GM10248 (cell line): ENCODE data around the gene SLC45A1.

Experiments used
- CTCF ChIA-PET: fragments of 300-600 bp; sonication (Branson Sonifier 250); formaldehyde crosslinking; extraction: SDS; loops from one replicate; lab custom pipeline; 2021; ENCODE audit warnings: antibody characterized with exemption; lab: Yijun Ruan, JAX
- POLR2A ChIA-PET: fragments of 350-650 bp; sonication (Branson Sonifier 250); formaldehyde crosslinking; extraction: SDS; loops from one replicate; lab custom pipeline; 2020; ENCODE audit warnings: antibody characterized with exemption; lab: Yijun Ruan, JAX
- DNase-seq: peaks from one replicate; pipeline ENCODE4 v3.0.0; 2012; ENCODE audit errors: extremely low spot score
- TF ChIP-seq, protein P1 (sequence below): IDR thresholded peaks from 2 replicates; pipeline ENCODE4 v1.5.1; 2012; ENCODE audit warnings: mild to moderate bottlenecking, low read depth; ENCODE audit errors: extremely low read depth, missing control alignments, control extremely low read depth

Gene SLC45A1

DNA sequence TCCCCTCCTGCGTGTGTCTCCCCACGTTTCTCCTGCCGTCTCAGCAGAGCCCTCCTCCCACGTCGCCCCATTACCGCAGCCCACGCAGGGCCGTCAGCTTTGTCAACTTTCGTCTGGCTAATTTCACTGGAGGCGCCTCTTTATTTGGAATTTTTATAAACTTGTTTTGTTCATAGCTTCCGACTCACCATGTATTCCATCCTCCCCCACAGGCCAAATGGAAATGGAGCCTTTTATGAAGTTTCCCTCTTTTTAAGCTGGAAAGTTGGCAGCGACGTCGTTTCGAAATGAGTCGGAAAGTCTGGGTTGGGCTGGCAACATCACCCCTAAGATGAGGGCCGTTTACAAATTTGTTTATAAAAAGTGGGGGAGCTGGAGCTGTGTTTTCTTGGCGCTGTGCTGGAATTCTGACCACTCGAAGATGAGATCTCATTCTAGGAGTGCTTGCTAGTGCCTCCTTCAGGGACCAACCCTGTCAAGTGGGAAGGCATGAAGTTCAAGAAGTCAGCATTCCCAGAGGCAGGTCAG lies 23.7 kb upstream of the SLC45A1 start:
- DNase-seq: no peak
- TF ChIP-seq, protein P1, sequence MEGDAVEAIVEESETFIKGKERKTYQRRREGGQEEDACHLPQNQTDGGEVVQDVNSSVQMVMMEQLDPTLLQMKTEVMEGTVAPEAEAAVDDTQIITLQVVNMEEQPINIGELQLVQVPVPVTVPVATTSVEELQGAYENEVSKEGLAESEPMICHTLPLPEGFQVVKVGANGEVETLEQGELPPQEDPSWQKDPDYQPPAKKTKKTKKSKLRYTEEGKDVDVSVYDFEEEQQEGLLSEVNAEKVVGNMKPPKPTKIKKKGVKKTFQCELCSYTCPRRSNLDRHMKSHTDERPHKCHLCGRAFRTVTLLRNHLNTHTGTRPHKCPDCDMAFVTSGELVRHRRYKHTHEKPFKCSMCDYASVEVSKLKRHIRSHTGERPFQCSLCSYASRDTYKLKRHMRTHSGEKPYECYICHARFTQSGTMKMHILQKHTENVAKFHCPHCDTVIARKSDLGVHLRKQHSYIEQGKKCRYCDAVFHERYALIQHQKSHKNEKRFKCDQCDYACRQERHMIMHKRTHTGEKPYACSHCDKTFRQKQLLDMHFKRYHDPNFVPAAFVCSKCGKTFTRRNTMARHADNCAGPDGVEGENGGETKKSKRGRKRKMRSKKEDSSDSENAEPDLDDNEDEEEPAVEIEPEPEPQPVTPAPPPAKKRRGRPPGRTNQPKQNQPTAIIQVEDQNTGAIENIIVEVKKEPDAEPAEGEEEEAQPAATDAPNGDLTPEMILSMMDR: no peak
- POLR2A ChIA-PET: no interaction called here
- CTCF ChIA-PET: interaction anchor here (0.9 to 4.1 kb wide), 5 partner anchors 9 to 279 kb away, joined by 3 to 23 read pairs (median 3); no protein-coding TSS in a partner anchor

DNA sequence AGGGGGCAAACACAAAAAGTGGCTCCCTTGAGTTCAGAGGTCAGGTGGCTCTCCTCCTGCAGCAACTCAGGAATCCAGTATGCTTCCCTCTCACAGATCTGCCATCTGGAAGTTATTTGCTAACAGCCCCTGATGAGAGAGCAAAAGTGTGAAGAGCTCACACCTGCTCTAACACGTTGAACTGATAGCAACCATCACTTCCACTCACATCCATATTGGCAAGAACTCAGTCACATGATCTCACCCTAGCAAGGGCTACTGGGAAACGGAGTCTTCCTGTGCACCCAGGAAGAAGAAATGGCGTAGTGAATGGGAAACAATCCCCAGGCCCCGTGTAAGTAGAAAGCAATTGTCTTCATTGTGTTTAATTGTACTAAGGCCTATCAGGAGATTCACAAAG lies 20.7 kb upstream of the SLC45A1 start:
- no peak for DNase-seq
- ChIA-PET CTCF (interaction anchor here (0.6 to 4.1 kb wide), 6 partner anchors 10 to 322 kb away, joined by 3 to 23 read pairs (median 3); no protein-coding TSS in a partner anchor), POLR2A (no interaction called here)
- TF ChIP-seq, protein P1: no peak

DNA sequence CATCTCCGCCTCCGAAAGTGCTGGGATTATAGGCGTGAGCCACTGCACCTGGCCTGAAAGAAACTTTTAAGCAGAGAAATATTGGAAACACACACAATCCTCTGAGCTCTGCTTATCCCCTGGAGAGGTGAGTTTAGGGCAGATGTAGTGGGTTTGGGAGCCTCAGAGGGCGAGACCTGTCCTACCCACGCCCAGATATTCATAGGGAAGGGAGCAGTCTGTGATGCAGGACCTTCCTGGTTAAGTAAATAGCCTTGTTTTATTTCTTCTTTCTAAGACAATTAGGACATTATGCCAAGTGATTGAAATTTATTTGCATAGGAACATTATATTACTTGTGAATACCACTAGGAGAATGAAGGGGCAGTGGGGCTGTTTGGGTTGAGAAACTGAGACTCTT lies 18.0 kb upstream of the SLC45A1 start:
- POLR2A ChIA-PET: no interaction called here

DNA sequence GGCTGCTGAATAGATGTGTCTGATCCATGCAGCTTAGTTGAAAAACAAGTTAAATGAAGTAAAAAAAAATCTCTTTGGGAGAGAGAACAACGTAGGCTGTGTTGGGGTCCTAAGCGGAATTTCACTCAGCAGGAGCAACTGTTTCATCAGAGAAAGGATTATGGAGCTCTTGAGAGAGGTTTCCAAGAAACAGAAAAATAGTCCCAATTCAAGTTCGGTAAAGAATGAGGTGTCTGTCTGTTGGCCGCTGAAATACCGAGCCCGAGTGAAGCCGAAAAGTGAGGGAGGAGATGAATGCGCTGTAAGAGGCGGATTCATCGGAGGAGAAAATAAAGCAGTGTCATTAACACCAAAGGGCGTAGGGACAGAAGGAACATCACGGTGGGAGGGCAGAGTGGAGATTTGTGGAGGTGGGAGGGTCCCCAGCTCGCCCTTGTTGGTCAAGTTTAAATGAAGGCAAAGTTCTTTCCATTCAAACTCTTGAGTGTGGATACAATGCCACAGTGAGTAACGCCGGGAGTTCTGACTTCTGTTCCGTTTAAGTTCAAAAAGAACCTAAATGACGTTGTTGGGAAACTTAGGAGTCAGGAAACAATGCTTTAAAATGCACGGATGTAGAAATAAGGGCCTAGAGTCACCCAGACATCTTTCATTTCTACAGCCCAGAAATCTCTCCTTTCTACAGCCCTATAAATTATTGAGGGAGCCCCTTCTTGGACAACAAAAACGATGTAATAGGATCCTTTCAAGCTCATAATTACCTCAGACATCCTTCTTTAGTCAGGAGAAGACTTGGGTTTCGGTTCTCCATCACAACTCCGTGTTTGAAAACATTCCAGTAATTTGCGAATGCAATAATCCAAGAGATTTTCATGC lies 15.6 kb upstream of the SLC45A1 start:
- no peak for DNase-seq
- TF ChIP-seq, protein P1: no peak
- CTCF ChIA-PET: interaction anchor here (0.6 to 2.3 kb wide), 10 partner anchors 7 to 633 kb away, joined by 3 to 17 read pairs (median 3); no protein-coding TSS in a partner anchor
- POLR2A ChIA-PET: no interaction called here

More for the DNA sequence above, 18.0 kb upstream of the SLC45A1 start:
- TF ChIP-seq, protein P1: no peak
- CTCF ChIA-PET: no interaction called here
- DNase-seq: no peak

DNA sequence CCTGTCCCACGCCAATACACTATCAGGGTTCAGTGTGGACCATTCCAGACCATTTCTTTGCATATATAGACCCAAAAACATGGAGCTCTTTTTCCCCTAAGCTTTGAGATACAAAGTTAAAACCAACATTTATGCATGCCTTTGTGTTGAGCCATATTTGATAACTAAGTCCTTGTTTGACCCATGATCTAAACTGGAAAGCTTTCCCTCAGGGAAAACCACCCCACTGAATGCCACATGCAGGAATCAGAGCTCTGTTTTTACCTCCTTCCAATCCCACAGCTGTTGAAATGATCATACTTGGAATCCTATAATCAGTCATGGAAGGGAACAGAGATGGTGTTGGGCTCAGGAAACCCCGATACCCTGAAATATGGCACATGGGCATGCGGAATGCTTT lies 14.8 kb upstream of the SLC45A1 start:
- ChIA-PET CTCF (interaction anchor here (0.6 to 2.3 kb wide), 5 partner anchors 8 to 288 kb away, joined by 3 to 17 read pairs (median 3); no protein-coding TSS in a partner anchor), POLR2A (no interaction called here)
- DNase-seq: no peak

DNA sequence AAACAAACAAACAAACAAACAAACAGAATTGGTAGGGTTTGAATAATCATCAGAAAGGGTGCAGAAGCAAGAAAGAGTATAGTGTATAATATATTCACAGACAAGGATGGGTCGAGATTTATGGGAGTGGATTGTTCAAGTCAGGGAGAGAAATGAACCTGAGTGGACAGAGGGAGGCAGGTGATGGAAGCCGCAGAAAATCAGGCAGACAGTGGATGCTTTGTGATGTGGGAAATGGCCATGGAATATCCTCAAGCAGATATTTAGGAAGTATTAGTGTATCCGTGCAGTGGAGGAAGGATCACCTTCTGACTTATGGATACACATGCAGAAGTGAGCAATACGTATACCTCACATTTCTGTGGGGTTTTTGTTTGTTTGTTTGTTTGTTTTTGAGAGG lies 14.0 kb upstream of the SLC45A1 start:
- TF ChIP-seq, protein P1: no peak

More for the DNA sequence above, 14.8 kb upstream of the SLC45A1 start:
- TF ChIP-seq, protein P1: no peak

More for the DNA sequence above, 14.0 kb upstream of the SLC45A1 start:
- no peak for DNase-seq
- ChIA-PET POLR2A (no interaction called here), CTCF (interaction anchor here (2.3 kb wide), 1 partner anchor 11 kb away, joined by 17 read pairs; no protein-coding TSS in a partner anchor)
